ENCODE measurements around the gene RDH13.
"Not testable (repeated sequence)": the region's sequence is repeated elsewhere in the genome, so short reads cannot be mapped to it uniquely, and the experiment has no call there.

The RDH13 gene

GRCh38 chr19:55042688-55043087, 20.3 kb downstream of the RDH13 start:
- no peak for DNase-seq

DNA sequence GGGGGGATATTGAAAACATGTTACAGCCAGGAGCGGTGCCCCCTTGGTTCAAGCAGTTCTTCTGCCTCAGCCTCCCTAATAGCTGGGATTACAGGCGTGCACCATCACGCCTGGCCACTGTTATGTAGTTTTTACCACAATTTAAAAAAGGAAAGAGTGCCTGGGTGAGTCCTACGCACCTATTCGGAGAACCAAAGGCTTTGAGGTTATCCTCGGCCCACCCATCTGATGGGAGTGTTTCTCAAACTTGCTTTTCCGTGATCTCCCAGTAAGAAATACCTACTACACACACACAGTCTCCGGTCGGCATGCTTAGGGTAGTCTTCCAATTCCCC, 20.6 kb downstream of the RDH13 start:
- DNase-seq = no peak

GRCh38 chr19:55041627-55042343, 21.2 kb downstream of the RDH13 start:
- DNase-seq = no peak

GRCh38 chr19:55041244-55041626, 21.7 kb downstream of the RDH13 start:
- no peak for DNase-seq

DNA sequence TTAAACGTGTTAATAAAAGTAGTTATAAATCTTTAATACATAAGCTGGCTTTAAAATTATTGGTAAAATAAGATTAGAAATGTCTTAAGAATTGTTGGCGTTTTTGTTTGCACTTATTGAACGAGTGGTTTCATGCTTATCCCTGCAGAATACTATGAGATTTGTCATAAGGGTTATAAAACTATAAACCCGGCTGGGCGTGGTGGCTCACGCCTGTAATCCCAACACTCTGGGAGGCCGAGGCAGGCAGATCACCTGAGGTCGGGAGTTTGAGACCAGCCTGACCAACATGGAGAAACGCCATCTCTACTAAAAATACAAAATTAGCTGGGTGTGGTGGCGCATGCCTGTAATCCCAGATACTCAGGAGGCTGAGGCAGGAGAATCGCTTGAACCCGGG, 22.3 kb downstream of the RDH13 start:
- DNase-seq = not testable (repeated sequence)

DNA sequence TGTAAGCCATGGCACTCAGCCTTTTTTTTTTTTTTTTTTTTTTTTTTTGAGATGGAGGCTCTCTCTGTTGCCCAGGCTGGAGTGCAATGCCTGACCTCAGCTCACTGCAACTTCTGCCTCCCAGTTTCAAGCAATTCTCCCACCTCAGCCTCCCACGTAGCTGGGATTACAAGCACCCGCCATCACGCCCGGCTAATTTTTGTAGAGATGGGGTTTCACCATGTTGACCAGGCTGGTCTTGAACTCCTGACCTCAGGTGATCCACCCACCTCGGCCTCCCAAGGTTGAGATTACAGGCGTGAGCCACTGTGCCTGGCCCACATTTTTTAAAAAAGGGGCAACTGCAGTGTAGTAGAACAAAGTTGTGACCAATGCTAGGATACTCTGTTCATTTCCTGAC, 25.3 kb downstream of the RDH13 start:
- DNase-seq = not testable (repeated sequence)

- no peak for DNase-seq
Measured at GRCh38 chr19:55036058-55036457, 26.9 kb downstream of the RDH13 start.

DNA sequence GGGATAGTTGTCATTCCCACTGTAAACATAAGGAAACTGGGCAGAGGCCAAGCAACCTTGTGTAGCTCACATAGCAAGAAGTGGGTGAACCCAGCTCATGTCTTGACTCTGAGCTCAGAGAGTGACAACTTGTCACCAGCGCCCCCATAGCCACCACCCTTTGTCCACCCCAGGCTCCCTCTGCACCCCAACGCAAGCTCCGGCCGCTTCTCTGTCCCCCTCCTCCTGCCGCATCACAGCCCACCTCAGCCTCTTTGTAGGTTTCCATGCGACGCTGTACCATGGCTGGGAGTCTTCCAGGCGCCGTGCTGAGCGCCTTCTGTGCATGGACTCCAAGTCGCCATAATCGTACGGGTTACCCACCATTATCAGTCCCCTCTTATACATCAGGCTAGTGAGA, 28.2 kb downstream of the RDH13 start:
- no peak for DNase-seq

DNA sequence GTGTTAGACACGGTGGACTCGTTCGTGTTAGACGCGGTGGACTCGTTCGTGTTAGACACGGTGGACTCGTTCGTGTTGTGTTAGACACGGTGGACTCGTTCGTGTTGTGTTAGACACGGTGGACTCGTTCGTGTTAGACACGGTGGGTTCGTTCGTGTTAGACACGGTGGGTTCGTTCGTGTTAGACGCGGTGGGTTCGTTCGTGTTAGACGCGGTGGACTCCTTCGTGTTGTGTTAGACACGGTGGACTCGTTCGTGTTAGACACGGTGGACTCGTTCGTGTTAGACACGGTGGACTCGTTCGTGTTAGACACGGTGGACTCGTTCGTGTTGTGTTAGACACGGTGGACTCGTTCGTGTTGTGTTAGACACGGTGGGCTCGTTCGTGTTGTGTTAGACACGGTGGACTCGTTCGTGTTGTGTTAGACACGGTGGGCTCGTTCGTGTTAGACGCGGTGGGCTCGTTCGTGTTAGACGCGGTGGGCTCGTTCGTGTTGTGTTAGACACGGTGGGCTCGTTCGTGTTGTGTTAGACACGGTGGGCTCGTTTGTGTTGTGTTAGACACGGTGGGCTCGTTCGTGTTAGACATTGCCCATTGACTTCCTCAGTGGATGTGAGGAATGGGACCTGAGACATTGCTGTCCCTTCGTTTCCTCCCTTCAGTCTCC, 29.8 kb downstream of the RDH13 start:
- not testable (repeated sequence) for DNase-seq

GRCh38 chr19:55032170-55032800, 30.7 kb downstream of the RDH13 start:
- DNase-seq = no peak

GRCh38 chr19:55031178-55031577, 31.8 kb downstream of the RDH13 start:
- no peak for DNase-seq

- no peak for DNase-seq
Measured at GRCh38 chr19:55028757-55029156, 34.2 kb downstream of the RDH13 start.

- DNase-seq = no peak
Measured at GRCh38 chr19:55027472-55028337, 35.2 kb downstream of the RDH13 start.

DNA sequence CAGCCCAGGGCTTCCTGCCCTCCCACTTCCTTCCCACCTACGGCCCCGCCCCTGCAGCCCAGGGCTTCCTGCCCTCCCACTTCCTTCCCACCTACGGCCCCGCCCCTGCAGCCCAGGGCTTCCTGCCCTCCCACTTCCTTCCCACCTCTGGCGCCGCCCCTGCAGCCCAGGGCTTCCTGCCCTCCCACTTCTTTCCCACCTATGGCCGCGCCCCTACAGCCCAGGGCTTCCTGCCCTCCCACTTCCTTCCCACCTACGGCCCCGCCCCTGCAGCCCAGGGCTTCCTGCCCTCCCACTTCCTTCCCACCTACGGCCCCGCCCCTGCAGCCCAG, 35.8 kb downstream of the RDH13 start:
- DNase-seq = not testable (repeated sequence)

DNA sequence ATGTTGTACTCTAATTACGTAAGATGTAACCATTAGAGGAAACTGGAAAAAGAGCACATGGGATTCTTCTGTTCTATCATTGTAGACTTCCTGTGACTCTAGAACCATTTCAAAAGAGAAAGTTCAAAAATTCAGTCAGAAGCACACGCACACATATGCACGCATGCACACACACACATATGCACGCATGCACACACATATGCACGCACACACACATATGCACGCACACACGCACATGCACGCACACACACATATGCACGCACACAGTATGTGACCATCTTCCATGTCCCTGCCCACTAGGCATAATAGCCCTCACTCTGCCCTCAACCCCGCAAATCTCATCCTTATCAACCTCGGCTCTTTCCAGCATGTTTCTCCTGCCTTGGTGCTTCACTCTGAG, 38.8 kb downstream of the RDH13 start:
- no peak for DNase-seq

DNA sequence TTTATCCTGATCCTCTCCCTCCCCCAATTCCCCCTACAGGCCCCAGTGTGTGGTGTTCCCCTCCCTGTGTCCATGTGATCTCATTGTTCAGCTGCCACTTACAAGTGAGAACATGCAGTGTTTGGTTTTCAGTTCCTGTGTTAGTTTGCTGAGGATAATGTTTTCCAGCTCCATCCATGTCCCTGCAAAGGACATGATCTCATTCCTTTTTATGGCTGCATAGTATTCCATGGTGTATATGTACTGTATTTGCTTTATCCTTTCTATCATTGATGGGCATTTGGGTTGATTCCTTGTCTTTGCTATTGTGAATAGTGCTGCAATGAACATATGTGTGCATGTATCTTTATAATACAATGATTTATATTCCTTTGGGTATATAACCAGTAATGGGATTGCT, 42.6 kb downstream of the RDH13 start:
- not testable (repeated sequence) for DNase-seq

DNA sequence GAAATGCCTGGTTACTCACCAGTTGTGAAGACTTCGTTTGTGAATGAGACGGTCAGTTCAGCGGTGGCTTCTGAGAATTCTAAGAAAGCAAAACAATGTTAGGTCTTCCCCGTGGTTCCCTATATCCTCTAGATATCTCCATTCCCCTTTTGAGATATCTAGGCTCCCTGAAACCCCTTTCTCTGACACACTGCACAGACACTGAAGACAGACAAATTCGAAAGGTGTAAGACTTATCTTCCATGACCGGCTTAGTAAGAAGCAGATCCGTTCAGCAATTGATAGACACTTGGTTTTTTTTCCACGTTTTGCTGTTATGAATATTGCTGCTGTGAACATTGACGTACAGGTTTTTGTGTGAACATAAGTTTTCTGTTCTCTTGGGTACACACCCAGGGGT, 44.3 kb downstream of the RDH13 start:
- no peak for DNase-seq

DNA sequence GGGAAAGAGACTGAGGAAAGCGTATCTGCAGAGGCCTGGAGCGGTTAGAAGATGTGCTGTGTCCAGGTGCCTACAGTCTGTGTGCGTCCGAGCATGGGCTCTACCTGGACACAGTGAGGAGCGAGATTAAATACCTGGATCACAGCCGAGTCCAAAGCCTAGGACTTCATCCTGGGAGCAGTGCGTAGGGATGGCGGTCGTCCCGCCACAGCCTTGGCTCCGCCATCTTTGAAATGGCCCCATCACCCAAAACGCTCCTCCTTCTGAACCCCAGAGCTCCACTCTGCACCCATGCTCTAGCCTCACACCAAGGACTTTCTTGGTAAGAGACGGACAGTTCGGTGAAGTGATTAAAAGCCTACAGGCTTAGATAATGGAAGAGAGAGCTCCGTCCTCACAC, 44.7 kb downstream of the RDH13 start:
- no peak for DNase-seq

- DNase-seq = no peak
Measured at GRCh38 chr19:55016017-55016416, 46.9 kb downstream of the RDH13 start.

DNA sequence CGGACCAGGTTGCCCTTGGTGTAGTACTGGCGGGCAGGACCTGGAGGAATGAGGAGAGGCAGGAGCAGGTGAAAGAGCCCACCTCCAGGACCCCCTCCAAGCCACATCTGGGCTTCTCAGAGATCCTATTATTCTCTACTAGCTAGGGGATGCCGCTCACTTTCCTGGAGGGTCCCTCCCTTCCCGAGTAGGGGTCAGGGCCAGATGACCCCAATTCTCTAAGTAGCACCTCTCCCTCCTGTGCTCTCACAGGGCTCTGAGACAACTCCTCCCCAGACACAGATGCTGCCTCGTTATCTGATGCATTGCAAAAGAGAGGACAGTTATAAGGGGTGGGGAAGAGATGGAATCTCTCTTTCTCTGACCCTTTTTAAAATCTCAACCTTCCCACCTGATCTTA, 47.8 kb downstream of the RDH13 start:
- no peak for DNase-seq

- no peak for DNase-seq
Measured at GRCh38 chr19:55014714-55015113, 48.2 kb downstream of the RDH13 start.

DNA sequence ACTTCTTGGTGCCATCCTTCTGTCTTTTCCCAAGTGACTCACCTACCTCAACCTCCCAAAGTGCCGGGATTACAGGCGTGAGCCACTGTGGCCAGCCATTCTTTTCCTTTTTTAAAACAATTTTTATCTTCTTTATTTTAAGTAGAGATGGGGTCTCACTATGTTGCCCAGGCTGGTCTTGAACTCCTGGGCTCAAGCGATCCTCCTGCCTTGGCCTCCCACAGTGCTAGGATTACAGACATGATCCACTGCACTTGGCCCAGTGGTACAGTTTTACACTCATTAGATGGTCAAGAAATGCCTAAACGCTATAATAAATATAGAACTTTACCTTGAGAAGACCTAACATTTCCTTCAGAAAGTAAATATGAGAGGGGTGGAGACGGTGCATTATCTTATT, 49.4 kb downstream of the RDH13 start:
- DNase-seq = no peak

DNA sequence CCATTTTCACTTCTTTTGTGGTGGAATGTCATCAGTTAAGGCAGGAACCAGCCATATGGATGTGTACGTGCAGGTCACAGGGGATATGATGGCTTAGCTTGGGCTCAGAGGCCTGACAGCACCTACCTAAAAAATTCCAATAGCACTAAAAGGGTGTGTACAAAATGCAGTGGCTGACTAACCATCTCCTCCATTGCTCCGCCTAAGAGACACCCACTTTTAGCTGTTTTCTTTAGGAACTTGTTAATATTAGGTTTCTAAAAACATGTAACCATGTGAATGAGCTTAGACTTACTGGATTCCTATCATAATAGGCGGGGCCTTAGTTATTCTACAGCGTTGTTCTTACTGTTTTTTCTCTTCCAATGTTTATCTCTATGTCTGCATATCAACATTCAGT, 50.6 kb downstream of the RDH13 start:
- DNase-seq = no peak

GRCh38 chr19:55010561-55010960, 52.4 kb downstream of the RDH13 start:
- DNase-seq = not testable (repeated sequence)

All from NCI-H1694 (cell line).